Activated T-cell treated with anti-CD3 and anti-CD28 coated beads, Interleukin-2, amount 50 U/mL, for 1 hour (primary cell): ENCODE data around the gene DCHS1.

ENCODE experiments used
- DNase-seq: peaks from one replicate; pipeline ENCODE4 v3.0.0-alpha.2; 2020

The DCHS1 gene

GRCh38 chr11:6673523-6674218, 18.1 kb upstream of the DCHS1 start:
- DNase-seq = no peak

- DNase-seq = no peak
These were observed 16.4 kb upstream of the DCHS1 start for GRCh38 chr11:6671991-6672390.

DNA sequence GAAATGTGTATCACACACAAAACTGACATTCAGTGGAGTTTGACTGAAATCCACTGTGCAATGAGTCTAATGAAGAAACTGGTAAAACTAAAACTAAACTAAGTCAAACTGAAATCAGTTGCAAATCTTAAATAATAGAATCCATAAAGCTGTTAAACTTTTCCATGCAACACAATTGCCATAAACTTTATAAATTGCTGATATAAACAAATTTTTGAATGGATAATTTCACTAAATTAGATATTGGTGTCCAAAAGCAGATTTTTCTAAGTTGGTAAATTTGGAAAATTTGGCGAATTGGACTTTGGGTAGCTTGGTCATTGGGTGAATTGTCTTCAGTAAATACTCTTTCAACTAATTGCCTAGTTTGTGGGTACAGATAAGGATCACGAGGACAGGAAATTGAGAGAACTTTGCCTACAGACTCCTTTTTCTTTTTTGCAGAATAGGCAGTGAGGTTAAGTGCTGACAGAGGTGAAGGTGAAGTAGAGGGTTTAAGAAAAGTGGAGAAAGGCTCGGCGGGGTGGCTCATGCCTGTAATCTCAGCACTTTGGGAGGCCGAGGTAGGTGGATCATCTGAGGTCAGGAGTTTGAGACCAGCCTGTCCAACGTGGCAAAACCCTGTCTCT, 14.7 kb upstream of the DCHS1 start:
- DNase-seq = no peak

GRCh38 chr11:6667733-6668374, 12.2 kb upstream of the DCHS1 start:
- no peak for DNase-seq

- no peak for DNase-seq
These were observed 10.9 kb upstream of the DCHS1 start for GRCh38 chr11:6666302-6667183.

DNA sequence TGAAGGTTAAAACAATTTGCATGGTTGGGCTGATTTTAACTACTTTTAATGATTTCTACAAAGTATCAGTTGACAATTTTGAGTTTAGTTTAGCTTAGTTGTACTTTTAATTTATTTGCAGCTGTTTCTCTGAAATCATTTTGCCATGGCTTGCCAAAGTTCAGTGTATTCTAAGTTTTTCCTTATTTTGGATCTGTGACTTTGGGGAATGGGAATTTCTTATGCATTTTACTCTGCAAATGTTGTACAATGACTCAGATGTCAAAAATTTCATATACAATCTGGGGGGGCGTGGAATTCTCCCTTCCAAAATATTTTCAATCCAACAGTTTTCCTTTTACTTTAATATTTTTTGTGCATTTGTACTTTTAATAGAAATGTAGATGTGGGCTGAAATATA, 8.9 kb upstream of the DCHS1 start:
- no peak for DNase-seq

DNA sequence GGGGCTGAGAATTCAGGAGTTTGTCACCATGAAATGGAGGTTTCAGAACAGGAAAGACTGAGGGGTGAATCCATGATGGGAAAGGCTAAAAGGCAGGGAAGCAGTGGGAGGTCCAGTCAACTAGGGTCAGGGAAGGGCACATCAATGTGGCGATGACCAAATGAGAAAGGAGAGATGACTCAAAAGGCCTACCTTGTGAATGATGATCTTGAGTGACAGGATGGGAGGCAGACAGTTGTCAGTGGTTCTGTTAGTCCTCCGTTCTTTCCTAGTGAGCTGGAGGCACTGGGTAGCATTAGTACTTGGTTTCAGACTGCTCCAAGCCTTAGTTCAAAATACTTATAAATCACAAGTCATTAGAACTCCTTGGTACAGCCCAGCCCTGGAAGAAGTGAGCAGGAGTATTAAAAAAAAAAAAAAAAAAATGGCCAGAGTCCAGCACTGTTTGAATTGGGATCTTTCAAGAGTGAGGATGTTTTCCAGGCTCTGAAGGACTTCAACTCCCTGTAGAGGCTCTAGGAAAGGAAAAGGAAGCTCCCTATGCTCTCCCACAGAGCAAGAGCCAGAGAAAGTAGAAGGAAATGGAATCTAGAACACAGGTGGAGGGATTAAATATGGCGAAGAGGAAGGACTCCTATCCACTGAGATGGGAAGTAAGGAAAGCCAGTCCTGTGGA, 8.3 kb upstream of the DCHS1 start:
- no peak for DNase-seq

GRCh38 chr11:6660712-6661111, 5.1 kb upstream of the DCHS1 start:
- DNase-seq = no peak

GRCh38 chr11:6658647-6659046, 3.0 kb upstream of the DCHS1 start:
- DNase-seq = no peak

DNA sequence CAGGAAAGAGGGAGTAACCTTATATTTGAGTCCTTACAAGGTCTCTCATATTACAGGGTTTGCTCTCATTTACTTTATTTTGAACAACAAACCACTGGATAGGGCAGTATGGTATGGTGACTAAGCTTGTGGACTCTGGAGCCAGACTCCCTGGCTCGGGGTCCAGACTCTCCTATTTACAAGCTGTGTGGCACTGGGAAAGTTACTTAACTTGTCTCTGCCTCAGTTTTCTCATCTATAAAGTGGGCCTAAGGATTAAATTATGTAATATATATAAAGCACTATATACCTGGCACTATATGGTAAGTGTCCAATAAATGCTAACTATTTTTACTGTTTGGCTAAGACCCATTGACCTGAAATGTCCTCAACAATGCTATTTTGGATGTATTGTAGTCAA, 1.7 kb upstream of the DCHS1 start:
- DNase-seq = no peak

DNA sequence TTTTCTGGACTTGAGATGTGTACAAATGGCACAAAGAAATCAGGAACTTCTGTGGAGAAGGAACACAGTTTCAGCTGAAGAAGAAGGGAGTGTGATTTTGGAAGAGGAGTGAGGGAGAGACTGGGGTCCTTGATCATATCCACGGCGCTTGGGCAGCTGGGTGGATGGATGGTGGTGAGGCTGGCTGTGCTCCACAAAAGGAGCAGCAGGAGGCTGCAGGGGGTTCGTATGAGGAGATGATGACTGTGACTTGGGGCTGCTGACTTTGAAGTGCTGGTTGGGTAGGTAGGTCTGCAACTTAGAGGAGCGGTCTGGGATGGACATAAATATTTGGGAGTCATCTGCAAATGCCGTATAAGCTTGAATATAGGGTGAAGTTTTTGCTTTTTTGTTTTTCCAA, 1.3 kb upstream of the DCHS1 start:
- DNase-seq = no peak

GRCh38 chr11:6656584-6656915, 941 bp upstream of the DCHS1 start:
- DNase-seq = no peak

- peak; percentile 51 for DNase-seq
These were observed 404 bp downstream of the DCHS1 start for GRCh38 chr11:6655020-6655789.

DNA sequence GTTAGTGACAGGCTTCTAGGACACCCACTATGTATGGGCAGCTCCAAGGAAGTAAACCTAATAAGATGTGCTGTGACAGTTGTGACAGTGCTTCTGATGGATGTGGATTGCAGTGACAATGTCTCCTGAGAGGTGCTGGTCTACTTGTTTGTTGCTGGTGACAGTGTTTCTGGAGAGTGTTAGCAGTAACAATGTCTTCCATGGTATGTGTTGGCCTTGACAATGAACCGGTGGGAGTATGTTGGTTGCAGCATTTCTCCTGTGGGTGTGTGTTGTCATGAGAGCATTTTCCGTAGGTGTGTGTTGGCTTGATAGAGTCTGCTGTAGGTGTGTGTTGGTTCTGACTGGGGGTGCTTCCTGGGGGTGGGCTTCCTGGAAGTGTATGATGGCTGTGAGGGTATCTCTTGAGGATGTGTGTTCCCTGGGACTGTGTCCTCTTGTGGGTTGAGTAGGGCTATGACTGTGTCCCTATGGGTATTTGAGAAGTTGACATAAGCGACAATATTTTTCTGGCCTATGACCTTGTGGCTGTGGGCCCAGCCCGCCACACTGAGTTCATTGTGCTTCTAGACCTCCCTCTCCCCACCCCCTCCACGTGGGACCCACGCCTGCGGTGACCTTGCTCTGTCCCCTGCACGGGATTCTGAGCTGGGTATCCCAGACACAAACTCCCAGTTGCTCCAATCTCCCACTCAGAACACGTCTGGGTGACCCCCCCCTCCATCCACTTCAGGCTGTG, 1.2 kb downstream of the DCHS1 start:
- DNase-seq = no peak

GRCh38 chr11:6653656-6654055, 2.0 kb downstream of the DCHS1 start:
- DNase-seq = no peak

DNA sequence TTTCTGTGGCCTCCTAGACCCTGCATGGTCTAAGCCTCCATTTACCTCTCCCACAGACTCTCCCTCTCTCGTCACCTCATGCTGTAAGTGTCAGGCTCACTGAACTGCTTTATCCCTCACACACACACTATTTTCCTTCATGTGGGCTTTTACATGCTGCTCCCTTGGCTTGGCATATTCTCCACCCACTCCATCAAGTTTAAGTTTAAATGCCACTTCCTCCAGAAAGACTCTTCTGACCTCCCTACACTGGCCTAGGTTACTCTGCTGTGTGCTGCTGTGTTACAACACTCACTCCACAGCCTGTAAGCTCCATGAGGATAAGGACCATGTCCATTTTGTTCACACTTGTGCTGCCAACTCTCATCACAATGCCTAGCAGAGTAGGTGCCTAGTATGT, 2.5 kb downstream of the DCHS1 start:
- no peak for DNase-seq

- no peak for DNase-seq
These were observed 3.4 kb downstream of the DCHS1 start for GRCh38 chr11:6652182-6652581.

DNA sequence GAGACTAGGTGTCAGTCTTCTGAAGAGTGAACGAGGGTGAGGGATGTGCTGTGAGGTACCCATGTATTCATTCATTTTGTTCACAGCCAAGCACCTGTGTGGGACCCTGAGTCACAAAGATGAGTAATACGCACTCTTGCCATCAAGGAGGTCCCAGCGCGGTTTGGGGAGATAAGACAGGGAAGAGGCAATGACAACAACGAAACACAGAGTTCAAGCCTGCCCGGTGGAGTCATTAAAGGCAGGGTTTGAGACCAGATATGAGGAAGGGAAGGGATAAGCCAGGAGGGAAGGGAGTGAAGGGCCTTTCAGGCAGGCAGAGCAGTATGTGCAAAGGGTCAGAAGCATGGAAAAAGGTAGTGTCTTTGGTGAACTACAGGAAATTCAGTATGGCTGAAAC, 4.6 kb downstream of the DCHS1 start:
- no peak for DNase-seq

- no peak for DNase-seq
These were observed 5.5 kb downstream of the DCHS1 start for GRCh38 chr11:6650104-6650503.

DNA sequence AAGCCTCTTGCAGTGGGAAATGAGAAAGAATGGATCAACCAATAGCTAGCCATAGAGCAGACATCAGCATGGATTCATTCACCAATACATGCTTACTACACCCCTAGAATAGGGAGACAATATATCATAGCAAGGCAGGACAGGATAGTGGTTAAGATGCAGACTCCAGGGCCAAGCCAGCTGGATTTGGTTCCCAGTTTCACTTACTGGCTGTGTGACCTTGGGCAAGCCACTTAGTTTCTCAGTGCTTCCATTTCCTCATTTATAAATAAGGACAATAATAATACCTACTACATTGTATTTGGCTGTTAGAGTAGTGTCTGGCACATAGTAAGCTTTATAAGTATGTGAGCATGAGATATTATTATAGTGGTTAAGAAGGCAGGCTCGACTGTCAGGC, 7.1 kb downstream of the DCHS1 start:
- no peak for DNase-seq

DNA sequence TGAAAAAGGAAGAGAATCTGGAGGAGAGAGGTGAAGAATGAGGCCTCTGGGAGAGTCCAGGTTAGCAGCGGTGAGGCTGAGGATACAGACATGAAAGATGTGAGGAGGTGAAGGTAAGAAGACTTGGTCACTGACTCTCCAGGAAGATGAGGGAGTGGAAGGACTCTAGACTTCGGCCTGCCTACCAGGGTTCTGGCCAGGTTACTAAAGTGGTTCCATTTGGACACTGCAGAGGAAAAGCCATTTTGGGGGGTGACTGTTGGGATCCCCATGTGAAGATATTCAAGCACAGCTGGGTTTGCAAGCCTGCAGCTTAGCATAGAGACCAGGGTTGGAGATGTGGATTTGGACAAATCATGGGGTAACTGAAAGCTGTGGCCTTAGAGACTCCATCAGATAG, 7.8 kb downstream of the DCHS1 start:
- DNase-seq = no peak
